Osteocyte (in vitro differentiated cells): Measurements from ENCODE around the gene NIFK. TPM values are rescaled to one million over a fixed set of nuclear protein-coding genes. Genes with fewer than 3 reads are reported as not detected.

Source experiments
- DNase-seq: peaks from one replicate; pipeline ENCODE4 v3.0.0; 2021; ENCODE audit warnings: mixed read lengths; ENCODE audit not compliant: unreplicated experiment; ENCODE audit errors: extremely low spot score
- H3K27ac Mint-ChIP-seq: one replicate; pipeline ENCODE4 v1.8.0; 2021; ENCODE audit warnings: mild to moderate bottlenecking, mixed read lengths; ENCODE audit not compliant: unreplicated experiment
- H3K27me3 Mint-ChIP-seq: one replicate; pipeline ENCODE4 v1.8.0; 2021; ENCODE audit warnings: mixed read lengths; ENCODE audit not compliant: unreplicated experiment
- H3K36me3 Mint-ChIP-seq: one replicate; pipeline ENCODE4 v1.8.0; 2021; ENCODE audit warnings: mixed read lengths; ENCODE audit not compliant: unreplicated experiment
- H3K4me1 Mint-ChIP-seq: one replicate; pipeline ENCODE4 v1.8.0; 2021; ENCODE audit warnings: mixed read lengths; ENCODE audit not compliant: unreplicated experiment
- H3K4me3 Mint-ChIP-seq: one replicate; pipeline ENCODE4 v1.8.0; 2021; ENCODE audit warnings: mild to moderate bottlenecking, moderate library complexity, mixed read lengths; ENCODE audit not compliant: unreplicated experiment
- H3K9me3 Mint-ChIP-seq: one replicate; pipeline ENCODE4 v1.8.0; 2021; ENCODE audit warnings: mixed read lengths; ENCODE audit not compliant: unreplicated experiment
- total RNA-seq: library from RNA; stranded (reverse); gene quantifications from 2 replicates; pipeline ENCODE4 v1.2.1, GENCODE V29; 2021
- TF ChIP-seq, protein P1 (sequence below): fragments of 200-600 bp; sonication (generic); IDR thresholded peaks from 2 replicates; pipeline ENCODE4 v1.5.0; 2021; ENCODE audit warnings: antibody characterized with exemption, mild to moderate bottlenecking, moderate library complexity

The NIFK gene
- total RNA-seq, 1 donor from 2014 or later: 41.0 TPM

DNA sequence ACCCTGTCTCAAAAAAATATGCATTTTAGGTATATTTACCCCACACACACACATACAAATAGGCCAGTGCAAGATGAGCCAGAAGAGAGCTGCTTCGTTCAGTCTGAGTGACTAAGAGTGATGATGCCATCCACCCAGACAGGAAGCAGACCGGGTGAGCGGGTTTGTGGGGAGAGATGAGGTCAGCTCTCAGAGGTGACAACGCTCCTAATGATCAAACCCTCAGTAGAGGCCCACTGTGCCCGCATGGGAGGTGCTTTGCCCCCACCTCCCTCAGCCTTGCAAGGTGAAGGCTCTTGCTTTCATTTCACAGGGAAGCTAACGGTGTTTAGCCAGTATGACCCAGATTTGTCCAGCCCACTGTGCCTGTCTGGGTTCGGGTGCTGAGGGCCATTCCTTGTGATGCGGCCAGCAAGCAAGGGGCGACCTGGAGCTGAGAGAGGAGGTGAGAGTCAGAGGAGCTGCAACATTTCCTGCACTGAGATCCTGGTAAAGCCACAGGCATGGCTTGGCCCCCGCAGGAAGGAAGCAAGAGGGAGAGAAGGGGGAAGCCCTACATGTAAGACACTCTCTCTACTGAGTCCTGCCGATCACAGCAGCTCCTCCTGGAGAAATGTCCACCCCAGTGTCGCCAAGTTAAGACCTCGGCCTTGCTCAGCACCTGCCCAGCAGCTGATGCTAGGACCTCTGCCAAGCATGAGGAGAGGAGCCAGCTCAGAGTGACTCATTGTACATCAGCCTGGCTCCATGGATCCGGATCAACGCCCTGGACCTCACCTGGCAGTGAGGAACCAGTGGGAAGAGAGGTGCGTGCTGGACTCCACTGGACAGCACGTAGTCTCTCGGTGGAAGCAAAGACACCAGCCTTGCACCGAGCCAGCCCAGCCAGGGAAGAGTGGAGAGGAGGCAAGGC, 37.0 kb downstream of the NIFK start:
- DNase-seq: no peak
- Mint-ChIP-seq H3K4me1 (peaks cover 10% of the 10 kb centered on the region), H3K4me3 (no peak overlapping the region), H3K27me3 (no peaks in the 10 kb centered on the region), H3K36me3 (no peaks in the 10 kb centered on the region), H3K9me3 (no peaks in the 10 kb centered on the region), H3K27ac (no peak overlapping the region)
- TF ChIP-seq, protein P1, sequence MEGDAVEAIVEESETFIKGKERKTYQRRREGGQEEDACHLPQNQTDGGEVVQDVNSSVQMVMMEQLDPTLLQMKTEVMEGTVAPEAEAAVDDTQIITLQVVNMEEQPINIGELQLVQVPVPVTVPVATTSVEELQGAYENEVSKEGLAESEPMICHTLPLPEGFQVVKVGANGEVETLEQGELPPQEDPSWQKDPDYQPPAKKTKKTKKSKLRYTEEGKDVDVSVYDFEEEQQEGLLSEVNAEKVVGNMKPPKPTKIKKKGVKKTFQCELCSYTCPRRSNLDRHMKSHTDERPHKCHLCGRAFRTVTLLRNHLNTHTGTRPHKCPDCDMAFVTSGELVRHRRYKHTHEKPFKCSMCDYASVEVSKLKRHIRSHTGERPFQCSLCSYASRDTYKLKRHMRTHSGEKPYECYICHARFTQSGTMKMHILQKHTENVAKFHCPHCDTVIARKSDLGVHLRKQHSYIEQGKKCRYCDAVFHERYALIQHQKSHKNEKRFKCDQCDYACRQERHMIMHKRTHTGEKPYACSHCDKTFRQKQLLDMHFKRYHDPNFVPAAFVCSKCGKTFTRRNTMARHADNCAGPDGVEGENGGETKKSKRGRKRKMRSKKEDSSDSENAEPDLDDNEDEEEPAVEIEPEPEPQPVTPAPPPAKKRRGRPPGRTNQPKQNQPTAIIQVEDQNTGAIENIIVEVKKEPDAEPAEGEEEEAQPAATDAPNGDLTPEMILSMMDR: no peak

DNA sequence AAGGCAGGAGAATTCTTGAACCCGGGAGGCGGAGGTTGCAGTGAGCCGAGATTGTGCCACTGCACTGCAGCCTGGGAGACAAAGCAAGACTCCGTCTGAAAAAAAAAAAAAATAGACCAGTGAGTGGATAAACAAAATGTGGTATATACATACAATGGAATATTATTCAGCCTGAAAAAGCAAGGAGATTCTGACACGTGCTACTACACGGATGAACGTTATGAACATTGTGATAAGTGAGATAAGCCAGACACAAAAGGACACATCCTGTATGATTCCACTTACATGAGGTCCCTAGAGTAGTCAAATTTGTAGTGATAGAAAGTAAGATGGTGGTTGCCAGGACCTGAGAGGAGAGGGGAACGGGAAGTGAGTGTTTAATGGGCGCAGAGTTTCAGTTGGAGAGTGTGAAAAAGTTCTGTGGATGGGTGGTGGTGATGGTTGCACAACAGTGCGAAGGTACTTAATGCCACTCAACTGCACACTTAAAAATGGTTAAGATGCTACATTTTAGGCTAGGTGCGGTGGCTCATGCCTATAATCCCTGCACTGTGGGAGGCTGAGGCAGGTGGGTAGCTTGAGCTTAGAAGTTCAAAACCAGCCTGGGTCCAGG, 38.3 kb downstream of the NIFK start:
- Mint-ChIP-seq H3K4me1 (peaks cover 14% of the 10 kb centered on the region), H3K27me3 (no peaks in the 10 kb centered on the region), H3K4me3 (no peak overlapping the region), H3K36me3 (no peaks in the 10 kb centered on the region), H3K9me3 (no peaks in the 10 kb centered on the region), H3K27ac (no peak overlapping the region)
- DNase-seq: no peak
- TF ChIP-seq, protein P1: no peak

DNA sequence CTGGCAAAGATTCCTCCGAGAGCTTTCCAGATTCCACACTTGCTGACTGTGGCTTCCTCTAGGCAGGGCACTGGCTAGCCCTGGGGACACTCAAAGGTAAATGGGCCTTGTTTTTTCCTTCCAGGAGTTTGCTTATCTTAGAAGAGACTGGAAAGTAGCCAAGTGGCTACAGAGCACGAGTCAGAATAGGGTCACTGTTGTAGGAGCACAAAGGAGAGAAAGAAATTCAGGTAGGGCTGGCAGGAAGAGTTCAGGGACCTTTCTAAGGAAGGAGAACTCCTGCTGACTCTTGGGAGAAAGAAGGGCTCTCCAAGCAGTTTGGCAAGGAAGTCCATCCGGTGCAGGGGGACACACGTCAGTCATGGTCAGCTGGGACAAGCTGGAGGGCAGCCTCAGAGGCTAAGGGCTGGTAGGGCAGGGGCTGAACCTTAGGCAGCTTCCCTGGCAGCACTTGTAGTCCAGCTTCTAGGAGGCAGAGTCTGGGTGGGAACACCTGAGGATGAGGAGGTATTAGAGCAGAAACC, 39.5 kb downstream of the NIFK start:
- Mint-ChIP-seq H3K4me3 (no peak overlapping the region), H3K27me3 (no peaks in the 10 kb centered on the region), H3K9me3 (no peaks in the 10 kb centered on the region), H3K27ac (no peak overlapping the region), H3K4me1 (peaks cover 14% of the 10 kb centered on the region), H3K36me3 (no peaks in the 10 kb centered on the region)
- no peak for DNase-seq
- TF ChIP-seq, protein P1: no peak

DNA sequence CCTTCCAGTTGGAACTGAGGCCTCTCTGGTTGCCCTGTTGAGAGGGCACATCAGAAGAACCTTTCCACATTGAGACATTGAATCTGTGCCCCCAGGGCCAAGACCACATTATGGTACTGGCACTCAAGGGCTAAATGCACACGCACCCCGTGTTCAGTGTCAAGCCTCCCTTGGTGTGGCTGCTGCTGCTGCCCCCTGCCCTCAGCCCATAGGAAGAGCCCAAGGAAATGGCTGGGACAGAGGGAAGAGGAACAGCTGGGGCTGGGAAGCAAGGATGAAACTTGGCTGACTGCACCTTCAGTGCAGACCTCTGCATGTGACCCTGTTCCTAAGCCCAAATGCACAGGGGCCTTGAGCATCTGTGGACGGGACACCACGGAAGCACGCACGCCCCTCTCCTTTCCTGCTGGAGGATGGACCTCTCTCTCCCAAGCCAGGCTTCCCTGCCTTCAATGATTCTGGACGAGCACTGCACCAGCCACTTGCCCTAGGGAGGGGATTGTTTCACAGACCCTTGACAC, 40.2 kb downstream of the NIFK start:
- no peaks in the 10 kb centered on the region for H3K36me3 Mint-ChIP-seq
- no peaks in the 10 kb centered on the region for H3K9me3 Mint-ChIP-seq
- no peaks in the 10 kb centered on the region for H3K27me3 Mint-ChIP-seq
- no peak overlapping the region for H3K27ac Mint-ChIP-seq
- TF ChIP-seq, protein P1: no peak
- DNase-seq: peak; percentile 32
- no peak overlapping the region for H3K4me3 Mint-ChIP-seq
- H3K4me1 Mint-ChIP-seq: peaks cover 14% of the 10 kb centered on the region

DNA sequence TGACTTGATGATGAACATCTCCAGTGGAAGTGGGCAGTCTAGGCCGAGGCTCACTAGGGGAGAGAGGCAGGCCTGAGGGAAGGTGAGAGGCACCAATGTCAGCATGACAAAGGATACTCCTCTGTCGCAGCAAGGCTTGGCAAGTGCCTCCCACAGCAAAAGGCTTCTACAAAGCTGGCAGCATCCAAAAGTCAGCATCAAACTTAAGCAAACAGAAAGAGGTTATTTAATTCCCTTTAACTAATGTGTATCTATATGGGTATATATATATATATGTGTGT, 41.6 kb downstream of the NIFK start:
- Mint-ChIP-seq H3K4me1 (peaks cover 14% of the 10 kb centered on the region), H3K36me3 (no peaks in the 10 kb centered on the region), H3K27ac (no peak overlapping the region), H3K27me3 (no peaks in the 10 kb centered on the region), H3K9me3 (no peaks in the 10 kb centered on the region), H3K4me3 (no peak overlapping the region)
- no peak for DNase-seq
- TF ChIP-seq, protein P1: no peak
